ENCODE data around the gene REST.
"Not testable (repeated sequence)": the region's sequence is repeated elsewhere in the genome, so short reads cannot be mapped to it uniquely, and the experiment has no call there.

REST gene, protein sequence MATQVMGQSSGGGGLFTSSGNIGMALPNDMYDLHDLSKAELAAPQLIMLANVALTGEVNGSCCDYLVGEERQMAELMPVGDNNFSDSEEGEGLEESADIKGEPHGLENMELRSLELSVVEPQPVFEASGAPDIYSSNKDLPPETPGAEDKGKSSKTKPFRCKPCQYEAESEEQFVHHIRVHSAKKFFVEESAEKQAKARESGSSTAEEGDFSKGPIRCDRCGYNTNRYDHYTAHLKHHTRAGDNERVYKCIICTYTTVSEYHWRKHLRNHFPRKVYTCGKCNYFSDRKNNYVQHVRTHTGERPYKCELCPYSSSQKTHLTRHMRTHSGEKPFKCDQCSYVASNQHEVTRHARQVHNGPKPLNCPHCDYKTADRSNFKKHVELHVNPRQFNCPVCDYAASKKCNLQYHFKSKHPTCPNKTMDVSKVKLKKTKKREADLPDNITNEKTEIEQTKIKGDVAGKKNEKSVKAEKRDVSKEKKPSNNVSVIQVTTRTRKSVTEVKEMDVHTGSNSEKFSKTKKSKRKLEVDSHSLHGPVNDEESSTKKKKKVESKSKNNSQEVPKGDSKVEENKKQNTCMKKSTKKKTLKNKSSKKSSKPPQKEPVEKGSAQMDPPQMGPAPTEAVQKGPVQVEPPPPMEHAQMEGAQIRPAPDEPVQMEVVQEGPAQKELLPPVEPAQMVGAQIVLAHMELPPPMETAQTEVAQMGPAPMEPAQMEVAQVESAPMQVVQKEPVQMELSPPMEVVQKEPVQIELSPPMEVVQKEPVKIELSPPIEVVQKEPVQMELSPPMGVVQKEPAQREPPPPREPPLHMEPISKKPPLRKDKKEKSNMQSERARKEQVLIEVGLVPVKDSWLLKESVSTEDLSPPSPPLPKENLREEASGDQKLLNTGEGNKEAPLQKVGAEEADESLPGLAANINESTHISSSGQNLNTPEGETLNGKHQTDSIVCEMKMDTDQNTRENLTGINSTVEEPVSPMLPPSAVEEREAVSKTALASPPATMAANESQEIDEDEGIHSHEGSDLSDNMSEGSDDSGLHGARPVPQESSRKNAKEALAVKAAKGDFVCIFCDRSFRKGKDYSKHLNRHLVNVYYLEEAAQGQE

DNA sequence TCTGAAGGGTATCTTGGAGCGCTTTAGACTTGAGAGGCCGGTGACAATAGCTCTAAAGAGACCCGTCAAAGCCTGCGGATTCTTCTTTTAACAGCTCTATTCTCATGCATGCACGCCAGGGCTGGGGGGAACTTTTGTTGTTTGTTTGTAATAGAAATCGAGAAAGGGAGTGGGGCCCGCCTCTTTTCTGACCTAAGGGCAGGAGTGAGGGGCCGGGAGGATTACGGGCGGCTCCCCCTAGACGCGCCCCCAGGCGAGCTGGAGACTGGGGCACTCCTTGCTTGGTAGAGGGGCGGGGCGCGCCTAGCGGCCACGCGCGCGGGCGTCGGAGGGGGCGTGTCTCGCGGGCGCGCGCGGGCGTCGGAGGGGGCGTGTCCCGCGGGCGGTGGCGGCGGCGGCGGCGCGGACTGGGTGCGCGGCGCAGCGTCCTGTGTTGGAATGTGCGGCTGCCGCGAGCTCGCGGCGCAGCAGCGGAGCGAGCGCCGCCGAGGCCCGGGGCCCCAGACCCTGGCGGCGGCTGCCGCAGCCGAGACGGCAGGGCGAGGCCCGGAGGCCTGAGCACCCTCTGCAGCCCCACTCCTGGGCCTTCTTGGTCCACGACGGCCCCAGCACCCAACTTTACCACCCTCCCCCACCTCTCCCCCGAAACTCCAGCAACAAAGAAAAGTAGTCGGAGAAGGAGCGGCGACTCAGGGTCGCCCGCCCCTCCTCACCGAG is at the start of gene REST:
Gene REST (plus strand): TSS at position 412 of the 717 bp plus-strand sequence. CDS start 2,739 bp downstream, outside the sequence.
- DNase-seq = no peak

- DNase-seq = no peak
Observed at GRCh38 chr4:56859841-56860240, 47.9 kb upstream of the REST start.

DNA sequence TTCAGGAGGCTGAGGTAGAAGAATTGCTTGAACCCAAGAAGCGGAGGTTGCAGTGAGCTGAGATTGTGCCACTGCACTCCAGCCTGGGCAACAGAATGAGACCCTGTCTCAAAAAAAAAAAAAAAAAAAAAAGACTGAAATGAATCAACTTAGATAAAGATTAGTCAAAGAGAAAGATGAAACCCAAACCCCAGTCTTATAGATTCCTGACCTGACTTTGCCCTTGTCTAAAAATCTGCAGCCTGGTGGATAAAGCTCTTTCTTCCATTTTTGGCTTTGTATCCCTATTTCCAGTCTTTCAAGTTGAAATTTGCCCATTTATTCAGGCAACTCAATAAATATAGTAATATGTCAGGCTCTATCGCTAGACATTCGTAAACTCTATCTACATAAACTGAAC is 46.9 kb upstream of the REST start:
- no peak for DNase-seq

- peak; percentile 18 for DNase-seq
Observed at GRCh38 chr4:56861360-56861759, 46.3 kb upstream of the REST start.

DNA sequence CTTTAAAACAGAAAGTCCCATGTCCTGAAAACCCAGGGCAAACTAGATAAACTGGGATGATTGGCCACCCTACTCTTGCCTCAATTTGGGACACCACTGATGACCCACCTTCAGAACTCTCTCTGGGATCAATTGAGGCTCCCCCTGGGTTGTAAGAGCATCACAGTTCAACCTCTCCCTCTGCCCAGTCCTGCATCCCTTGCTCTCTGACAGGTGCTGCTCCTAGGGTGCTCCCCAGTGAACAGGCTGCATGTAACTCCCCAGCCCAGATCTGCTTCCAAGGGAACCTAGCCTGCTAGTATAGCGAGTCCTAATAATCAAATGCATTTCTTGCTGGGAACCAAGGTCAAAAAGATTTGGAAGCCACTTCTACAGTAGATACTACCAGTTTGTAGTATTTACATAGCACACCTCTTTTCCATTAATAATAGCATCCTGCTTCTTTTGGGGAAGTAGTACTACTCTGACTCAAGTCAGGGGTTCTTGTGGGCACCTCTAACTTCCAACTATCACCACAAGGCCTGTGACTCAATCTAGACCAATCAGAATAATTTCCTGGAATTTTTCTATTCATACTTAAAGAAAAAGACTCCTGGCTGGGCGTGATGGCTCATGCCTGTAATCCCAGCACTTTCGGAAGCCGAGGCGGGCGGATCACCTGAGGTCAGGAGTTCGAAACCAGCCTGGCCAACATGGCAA is 44.1 kb upstream of the REST start:
- no peak for DNase-seq

GRCh38 chr4:56870946-56871345 is 36.8 kb upstream of the REST start:
- no peak for DNase-seq

GRCh38 chr4:56871371-56871866 is 36.3 kb upstream of the REST start:
- DNase-seq = peak; percentile 15

DNA sequence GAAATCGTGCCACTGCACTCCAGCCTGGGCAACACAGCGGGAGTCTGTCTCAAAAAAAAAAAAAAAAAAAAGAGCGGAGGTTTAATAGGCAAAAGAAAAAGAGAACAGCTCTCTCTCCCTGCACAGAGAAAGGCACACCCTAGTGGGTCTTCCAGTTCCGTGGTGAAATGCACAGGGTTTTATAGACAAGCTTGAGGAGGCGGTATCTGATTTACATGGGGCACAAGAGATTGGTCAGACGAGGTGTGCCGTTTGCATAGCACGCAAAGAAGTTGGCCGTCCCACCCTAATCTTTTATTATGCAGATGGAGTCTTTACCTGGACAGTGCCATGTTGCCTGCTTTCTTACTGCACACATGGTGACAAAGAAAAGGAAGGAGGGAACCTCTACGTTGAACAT is 33.5 kb upstream of the REST start:
- no peak for DNase-seq

- DNase-seq = no peak
Observed at GRCh38 chr4:56874923-56875322, 32.8 kb upstream of the REST start.

GRCh38 chr4:56876264-56876663 is 31.4 kb upstream of the REST start:
- DNase-seq = no peak

- DNase-seq = no peak
Observed at GRCh38 chr4:56879996-56880395, 27.7 kb upstream of the REST start.

GRCh38 chr4:56880572-56880971 is 27.1 kb upstream of the REST start:
- no peak for DNase-seq

- DNase-seq = not testable (repeated sequence)
Observed at GRCh38 chr4:56884511-56884910, 23.2 kb upstream of the REST start.

DNA sequence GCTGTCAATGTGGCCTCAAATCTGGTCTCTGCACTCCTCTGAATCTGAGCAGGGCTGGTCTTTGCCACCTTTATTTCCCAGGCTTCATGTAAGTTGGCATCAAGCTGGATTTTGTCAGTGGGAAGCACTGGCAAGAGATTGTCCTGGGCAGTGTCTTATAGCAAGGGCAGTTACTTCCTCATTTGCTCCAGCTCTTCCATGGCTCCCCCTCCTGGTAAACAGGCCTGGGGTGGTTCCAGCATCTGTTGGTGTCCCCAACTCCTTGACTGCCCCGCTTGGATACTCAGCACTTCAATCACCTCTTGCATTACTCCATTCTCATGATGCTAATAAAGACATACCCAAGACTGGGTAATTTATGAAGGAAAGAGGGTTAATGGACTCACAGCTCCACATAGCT is 15.0 kb upstream of the REST start:
- DNase-seq = no peak

- DNase-seq = not testable (repeated sequence)
Observed at GRCh38 chr4:56897842-56898241, 9.9 kb upstream of the REST start.

- not testable (repeated sequence) for DNase-seq
Observed at GRCh38 chr4:56900186-56900585, 7.5 kb upstream of the REST start.

GRCh38 chr4:56902703-56903102 is 5.0 kb upstream of the REST start:
- no peak for DNase-seq

GRCh38 chr4:56905796-56906195 is 1.9 kb upstream of the REST start:
- DNase-seq = no peak

DNA sequence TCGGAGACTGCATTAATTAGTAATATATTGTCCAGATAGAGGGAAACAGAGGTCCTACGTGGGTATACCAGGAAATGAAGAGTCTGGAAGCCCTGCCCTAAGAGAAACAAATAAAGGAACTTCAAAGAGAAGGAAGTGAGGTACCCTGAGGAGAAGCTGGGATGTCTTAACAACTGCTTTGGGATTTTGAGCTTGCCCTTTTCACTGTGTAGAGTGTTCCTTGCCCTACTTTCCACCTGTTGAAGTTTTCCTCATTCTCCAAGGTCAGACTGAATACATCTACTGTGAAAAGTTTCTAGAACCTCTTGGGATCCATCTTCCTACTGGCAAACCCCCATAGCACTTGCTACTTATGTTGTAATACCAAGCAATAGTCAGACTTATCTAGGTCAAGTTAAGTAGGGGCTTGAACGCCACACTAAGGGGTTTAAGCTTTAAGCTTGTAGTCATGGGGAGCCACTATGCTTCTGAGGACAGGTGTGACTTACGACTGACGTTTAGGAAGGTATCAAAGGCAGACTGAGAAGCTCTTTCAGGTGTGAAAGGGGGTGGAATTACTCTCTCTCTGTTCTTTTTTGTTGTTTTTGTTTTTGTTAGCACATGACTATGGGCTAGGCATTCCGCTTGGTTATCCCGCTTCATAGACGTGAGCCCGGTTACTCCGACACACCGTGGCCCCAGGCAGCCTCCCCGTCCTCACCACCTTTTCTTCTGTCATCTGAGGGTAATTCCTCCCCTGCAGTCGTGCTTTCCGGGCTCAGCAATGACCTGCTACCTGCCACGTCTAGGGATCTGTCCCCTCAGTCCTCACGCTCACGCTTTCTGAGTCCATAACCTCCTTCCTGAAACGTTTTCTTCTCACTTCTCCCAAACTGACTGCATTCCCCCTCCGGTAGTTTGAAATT is 959 bp upstream of the REST start:
- no peak for DNase-seq

- DNase-seq = no peak
Observed at GRCh38 chr4:56908206-56909085, 746 bp downstream of the REST start.

All from DMS79 (cell line).